OCI-LY7 (cell line): Measurements from ENCODE around the gene HSPB7. TPM values are rescaled to one million over a fixed set of nuclear protein-coding genes. Genes with fewer than 3 reads are reported as not detected.

Source experiments
- BruUV-seq: library from RNA; stranded (reverse); fragments of 400-500 nt; replicated peaks from 2 replicates; lab custom pipeline; 2021; lab: Mats Ljungman, UMichigan
- CTCF ChIA-PET: fragments of 300-600 bp; sonication (Branson Sonifier 250); formaldehyde crosslinking; loops from one replicate; lab custom pipeline; 2022; ENCODE audit warnings: antibody characterized with exemption; ENCODE audit not compliant: unreplicated experiment; lab: Charles Lee
- POLR2A ChIA-PET: fragments of 300-600 bp; sonication (Branson Sonifier 250); formaldehyde crosslinking; loops from one replicate; lab custom pipeline; 2022; ENCODE audit warnings: antibody characterized with exemption; lab: Charles Lee
- DNase-seq: peaks from one replicate; pipeline ENCODE4 v3.0.0-alpha.2; 2015; ENCODE audit warnings: low spot score
- H2AFZ ChIP-seq: fragments of 200-600 bp; sonication (generic), shearing (Covaris generic); 2 replicates; pipeline ENCODE4 v1.6.1; 2014; ENCODE audit warnings: mild to moderate bottlenecking, antibody characterized with exemption, low read length, moderate library complexity
- H3K27ac ChIP-seq: fragments of 200-600 bp; sonication (generic); 2 replicates; pipeline ENCODE4 v1.5.1; 2014; ENCODE audit warnings: mixed run types, low read depth, mild to moderate bottlenecking, moderate library complexity, low read length, inconsistent platforms; ENCODE audit not compliant: poor library complexity, severe bottlenecking
- H3K36me3 ChIP-seq: fragments of 200-600 bp; sonication (generic); 2 replicates; pipeline ENCODE4 v1.6.1; 2014; ENCODE audit warnings: mild to moderate bottlenecking, antibody characterized with exemption, low read length, moderate library complexity, mixed read lengths; ENCODE audit not compliant: insufficient read depth
- H3K4me1 ChIP-seq: fragments of 200-600 bp; sonication (generic); 2 replicates; pipeline ENCODE4 v1.5.1; 2014; ENCODE audit warnings: mild to moderate bottlenecking, low read length; ENCODE audit not compliant: insufficient read depth, poor library complexity, severe bottlenecking
- H3K4me2 ChIP-seq: fragments of 200-600 bp; sonication (generic); 2 replicates; pipeline ENCODE4 v1.6.1; 2014; ENCODE audit warnings: mild to moderate bottlenecking, low read length
- H3K4me3 ChIP-seq: fragments of 200-600 bp; sonication (generic); 2 replicates; pipeline ENCODE4 v1.5.1; 2014; ENCODE audit warnings: mild to moderate bottlenecking, low read depth, low read length; ENCODE audit not compliant: poor library complexity, severe bottlenecking
- H3K79me2 ChIP-seq: fragments of 200-600 bp; sonication (generic); 2 replicates; pipeline ENCODE4 v1.6.1; 2016; ENCODE audit warnings: low read depth, mild to moderate bottlenecking, low read length, moderate library complexity, mixed read lengths; ENCODE audit not compliant: insufficient read depth
- H3K9me2 ChIP-seq: fragments of 200-600 bp; sonication (generic); 2 replicates; pipeline ENCODE4 v1.6.1; 2016; ENCODE audit warnings: mild to moderate bottlenecking, low read length, mixed read lengths; ENCODE audit not compliant: insufficient read depth
- H3K9me3 ChIP-seq: fragments of 200-600 bp; sonication (generic); 2 replicates; pipeline ENCODE4 v1.6.1; 2014; ENCODE audit warnings: mild to moderate bottlenecking, mixed run types, low read length, mixed read lengths
- H4K20me1 ChIP-seq: fragments of 200-600 bp; sonication (generic); 2 replicates; pipeline ENCODE4 v1.6.1; 2014; ENCODE audit warnings: mild to moderate bottlenecking, antibody characterized with exemption, low read length, moderate library complexity, mixed read lengths; ENCODE audit not compliant: insufficient read depth
- EZH2phosphoT487 ChIP-seq: fragments of 200-600 bp; sonication (generic); IDR thresholded peaks from 2 replicates; pipeline ENCODE4 v1.6.1; 2018; ENCODE audit warnings: low read depth, borderline replicate concordance, mild to moderate bottlenecking, mixed run types, antibody characterized with exemption, low read length, moderate library complexity, mixed read lengths
- intact Hi-C: fragments of 100-400 bp; cut with micrococcal nuclease; formaldehyde crosslinking; loops from one replicate; pipeline ENCODE4 v1.10.0; 2022; ENCODE audit not compliant: unreplicated experiment
- total RNA-seq, 2 experiments: library from RNA; depleted of rRNA in 1 of 2; stranded (reverse); fragments of >200 nt in 1 of 2; shearing (Covaris generic) in 1 of 2; gene quantifications; 2 replicates each; pipeline ENCODE4 v1.2.3, GENCODE V29; 2014 to 2022
- TF ChIP-seq, protein P1 (sequence below): fragments of 200-600 bp; sonication (generic); conservative IDR thresholded peaks from 2 replicates; pipeline ENCODE4 v1.5.1; 2014; ENCODE audit warnings: mild to moderate bottlenecking, antibody characterized with exemption, low read length, moderate library complexity, mixed read lengths

HSPB7 gene
- total RNA-seq, 2 experiments from 2014 or later: not detected

DNA sequence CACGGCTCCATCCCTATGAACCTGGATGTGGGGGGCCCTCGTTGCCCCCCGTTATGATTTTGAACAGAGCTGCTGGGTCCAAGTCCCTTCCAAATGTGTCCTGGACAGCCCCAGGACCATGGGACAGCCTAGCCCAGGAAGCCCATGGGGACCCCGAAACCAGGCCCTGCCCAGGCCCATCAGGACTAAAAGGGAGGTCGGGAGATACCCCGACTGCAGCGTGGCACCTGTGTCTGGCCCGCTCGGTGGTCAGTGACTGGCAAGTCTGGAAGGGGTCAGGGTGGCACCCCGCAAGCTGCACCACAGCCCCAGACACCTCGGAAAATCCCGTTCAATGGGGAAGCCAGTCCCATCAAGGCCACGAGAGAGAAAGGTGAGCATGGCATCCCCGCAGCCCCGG lies 24.2 kb downstream of the HSPB7 start:
- no peaks in the 10 kb centered on the region for H3K9me3 ChIP-seq
- H3K4me1 ChIP-seq: no peaks in the 10 kb centered on the region
- BruUV-seq: no TSS peak
- POLR2A ChIA-PET: no interaction called here
- no peak overlapping the region for H2AFZ ChIP-seq
- CTCF ChIA-PET: no interaction called here
- H3K36me3 ChIP-seq: no peaks in the 10 kb centered on the region
- intact Hi-C loops: loop anchor here (1.0 to 5.0 kb wide), 3 partner anchors 176 to 201 kb away; no protein-coding TSS in a partner anchor
- no peak for DNase-seq
- no peaks in the 10 kb centered on the region for H3K9me2 ChIP-seq
- H3K79me2 ChIP-seq: no peaks in the 10 kb centered on the region
- no peaks in the 10 kb centered on the region for H4K20me1 ChIP-seq
- H3K4me3 ChIP-seq: no peak overlapping the region
- H3K27ac ChIP-seq: no peak overlapping the region
- TF ChIP-seq, protein P1, sequence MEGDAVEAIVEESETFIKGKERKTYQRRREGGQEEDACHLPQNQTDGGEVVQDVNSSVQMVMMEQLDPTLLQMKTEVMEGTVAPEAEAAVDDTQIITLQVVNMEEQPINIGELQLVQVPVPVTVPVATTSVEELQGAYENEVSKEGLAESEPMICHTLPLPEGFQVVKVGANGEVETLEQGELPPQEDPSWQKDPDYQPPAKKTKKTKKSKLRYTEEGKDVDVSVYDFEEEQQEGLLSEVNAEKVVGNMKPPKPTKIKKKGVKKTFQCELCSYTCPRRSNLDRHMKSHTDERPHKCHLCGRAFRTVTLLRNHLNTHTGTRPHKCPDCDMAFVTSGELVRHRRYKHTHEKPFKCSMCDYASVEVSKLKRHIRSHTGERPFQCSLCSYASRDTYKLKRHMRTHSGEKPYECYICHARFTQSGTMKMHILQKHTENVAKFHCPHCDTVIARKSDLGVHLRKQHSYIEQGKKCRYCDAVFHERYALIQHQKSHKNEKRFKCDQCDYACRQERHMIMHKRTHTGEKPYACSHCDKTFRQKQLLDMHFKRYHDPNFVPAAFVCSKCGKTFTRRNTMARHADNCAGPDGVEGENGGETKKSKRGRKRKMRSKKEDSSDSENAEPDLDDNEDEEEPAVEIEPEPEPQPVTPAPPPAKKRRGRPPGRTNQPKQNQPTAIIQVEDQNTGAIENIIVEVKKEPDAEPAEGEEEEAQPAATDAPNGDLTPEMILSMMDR: no peak
- no peak for TF ChIP-seq EZH2phosphoT487
- no peak overlapping the region for H3K4me2 ChIP-seq

DNA sequence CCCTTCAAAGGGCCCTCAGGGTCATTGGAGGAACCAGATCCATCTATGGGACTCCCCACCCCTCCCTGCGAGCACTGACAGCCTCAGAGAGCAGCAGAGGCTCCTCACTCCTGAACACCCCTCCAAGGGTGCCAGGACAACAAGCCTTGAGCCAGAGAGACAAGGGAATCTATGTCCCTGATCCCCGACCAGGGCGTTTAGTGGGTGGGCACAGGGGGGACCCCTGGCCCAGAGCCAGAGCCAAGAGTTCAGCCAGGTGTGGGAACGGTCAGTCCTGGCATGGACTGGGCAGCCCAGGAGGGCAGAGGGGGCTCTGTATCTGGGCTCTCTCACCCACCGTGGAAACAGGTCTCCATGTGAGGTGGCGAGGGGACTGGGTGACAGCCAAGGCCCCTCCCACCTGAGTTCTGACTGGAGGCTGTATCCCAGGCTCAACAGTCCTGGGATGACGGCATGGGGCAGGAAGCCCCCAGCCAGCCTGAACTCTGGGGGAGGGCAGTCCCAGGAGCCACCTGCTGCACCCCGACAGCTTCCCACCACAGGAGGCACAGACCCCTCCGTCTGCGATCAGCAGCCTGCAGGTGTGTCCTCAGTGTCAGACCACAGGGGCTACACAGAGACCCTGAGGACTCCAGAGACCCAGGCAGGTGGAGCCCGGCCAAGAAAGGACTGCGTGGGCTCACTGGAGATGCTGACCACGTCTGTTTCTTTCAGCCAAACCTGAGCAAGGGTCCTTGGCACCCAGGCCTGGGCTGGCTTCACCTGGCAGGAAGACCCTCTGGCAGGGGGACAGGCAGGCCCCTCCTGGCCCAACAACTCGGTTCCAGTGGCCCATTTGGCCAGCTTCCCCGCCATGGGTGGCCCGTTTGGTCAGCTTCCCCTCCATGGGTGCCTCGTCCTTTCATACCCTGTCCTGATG lies 25.0 kb downstream of the HSPB7 start:
- DNase-seq: no peak
- TF ChIP-seq EZH2phosphoT487: no peak
- TF ChIP-seq, protein P1: no peak
- ChIA-PET CTCF (no interaction called here), POLR2A (no interaction called here)
- Histone ChIP-seq H4K20me1 (no peaks in the 10 kb centered on the region), H3K36me3 (no peaks in the 10 kb centered on the region), H3K4me1 (no peaks in the 10 kb centered on the region), H3K4me2 (no peak overlapping the region), H3K4me3 (no peak overlapping the region), H3K9me2 (no peaks in the 10 kb centered on the region), H3K27ac (no peak overlapping the region), H2AFZ (no peak overlapping the region), H3K9me3 (no peaks in the 10 kb centered on the region), H3K79me2 (no peaks in the 10 kb centered on the region)
- intact Hi-C loops: loop anchor here (5.0 kb wide), 1 partner anchor 176 kb away; no protein-coding TSS in a partner anchor
- no TSS peak for BruUV-seq

DNA sequence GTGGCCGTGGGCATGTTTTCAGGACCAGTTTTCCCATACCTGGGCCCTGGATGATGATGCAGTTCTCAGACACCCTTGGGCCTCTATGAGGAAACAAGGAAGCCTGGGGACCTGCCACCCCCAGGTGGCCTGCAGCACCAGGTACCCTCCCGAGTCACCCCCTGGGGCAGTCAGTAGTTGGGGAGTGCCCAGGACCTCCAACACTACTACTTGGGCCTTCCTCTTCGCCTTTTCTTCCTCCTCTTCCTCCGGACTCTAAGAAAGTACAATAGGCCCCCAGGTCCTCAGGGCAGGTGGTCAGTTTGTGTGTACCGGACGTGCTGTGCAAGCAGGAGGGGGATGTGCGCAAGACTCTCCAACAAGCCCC lies 25.7 kb downstream of the HSPB7 start:
- BruUV-seq: no TSS peak

More for the DNA sequence above, 25.7 kb downstream of the HSPB7 start:
- no peaks in the 10 kb centered on the region for H3K79me2 ChIP-seq
- no peak for DNase-seq
- TF ChIP-seq, protein P1: no peak
- TF ChIP-seq EZH2phosphoT487: no peak
- no peaks in the 10 kb centered on the region for H3K36me3 ChIP-seq
- H3K4me2 ChIP-seq: no peak overlapping the region
- H2AFZ ChIP-seq: no peak overlapping the region
- H3K9me2 ChIP-seq: no peaks in the 10 kb centered on the region
- ChIA-PET POLR2A (no interaction called here), CTCF (no interaction called here)
- H4K20me1 ChIP-seq: no peaks in the 10 kb centered on the region
- H3K4me3 ChIP-seq: no peak overlapping the region
- H3K9me3 ChIP-seq: no peaks in the 10 kb centered on the region
- no peaks in the 10 kb centered on the region for H3K4me1 ChIP-seq
- H3K27ac ChIP-seq: no peak overlapping the region
- intact Hi-C loops: loop anchor here (5.0 kb wide), 1 partner anchor 175 kb away; no protein-coding TSS in a partner anchor
